Psoas muscle (tissue), 8 donors: ENCODE results near the gene ABCC4. TPM values are rescaled to one million over a fixed set of nuclear protein-coding genes. Genes with fewer than 3 reads are reported as not detected.

Source experiments
- ATAC-seq, 4 donors: fragments of 200-7000 bp; cut with Tn5 transposase; one replicate each; pipeline ENCODE4 v1.9.1; 2020; ENCODE audit warnings: moderate library complexity in 3 of 4, mild to moderate bottlenecking in 2 of 4
- DNase-seq, 2 donors: peaks; one replicate each; pipeline ENCODE4 v3.0.0-alpha.2; 2020
- H3K27ac ChIP-seq: fragments of 200-600 bp; one replicate; pipeline ENCODE4 v1.8.0; 2022
- H3K27me3 ChIP-seq, 3 donors: fragments of 200-600 bp in 1 of 3; one replicate each; pipeline versions ENCODE4 v1.6.1 to v1.8.0; 2013 to 2022; ENCODE audit warnings: low read length in 2 of 3, mild to moderate bottlenecking in 2 of 3, moderate library complexity in 1 of 3; ENCODE audit not compliant: insufficient read depth in 3 of 3
- H3K36me3 ChIP-seq, 2 donors: fragments of 200-600 bp in 1 of 2; one replicate each; pipeline versions ENCODE4 v1.6.1 to v1.8.0; 2013 to 2022; ENCODE audit warnings: low read depth in 1 of 2, mild to moderate bottlenecking in 1 of 2, moderate library complexity in 1 of 2; ENCODE audit not compliant: insufficient read depth in 1 of 2
- H3K4me1 ChIP-seq: fragments of 200-600 bp; one replicate; pipeline ENCODE4 v1.8.0; 2022
- H3K4me3 ChIP-seq: fragments of 200-600 bp; one replicate; pipeline ENCODE4 v1.8.0; 2022; ENCODE audit warnings: mild to moderate bottlenecking
- H3K9me3 ChIP-seq: fragments of 200-600 bp; one replicate; pipeline ENCODE4 v1.8.0; 2022
- WGBS, 3 donors: extraction: QIAGEN DNeasy Blood & Tissue Kit; methylation state at CpG; one replicate each; pipeline versions ENCODE4 v1.1.6 to v1.1.7; 2013; 5-methylcytosine and 5-hydroxymethylcytosine counted together
- intact Hi-C, 2 donors: fragments of 100-400 bp; cut with DNase I; formaldehyde crosslinking; loops; one replicate each; pipeline versions ENCODE4 v1.11.0 to v1.14.2; 2022
- polyA plus RNA-seq, 3 donors: library from polyadenylated mRNA; stranded (reverse); fragments of 200-250 nt; gene quantifications; one replicate each; pipeline ENCODE4 v1.2.3, GENCODE V29; 2013
- total RNA-seq, 4 donors: library from RNA; stranded (reverse); fragmentation: NEBNext Ultra II Directional in 2 of 4; extraction: Animal tissue kit (Norgen Biotek cat#: 25700) in 2 of 4; gene quantifications; one replicate each; pipeline versions ENCODE4 v1.2.1 to v1.2.4, GENCODE V29; 2021 to 2023
- TF ChIP-seq, protein P1 (sequence below): fragments of 200-600 bp; IDR thresholded peaks from one replicate; pipeline ENCODE4 v1.8.0; 2022; ENCODE audit warnings: antibody characterized with exemption
- donor health status: healthy with polysubstance abuse.
- donor health status: DM: no; HTN: no; CAD: no; lungs with moderate emphysema.
- donor health status: Bipolar disorder and iron deficiency.
- donor health status: healthy.
- donor health status: DM: yes; HTN: yes; CAD: no.
- donor health status: DM: no; HTN: no; CAD: no.
- donor health status: DM: no; HTN: no; CAD: no.
- donor health status: DM: yes; HTN: yes; CAD: no.

Gene ABCC4
- total and polyA plus RNA-seq, 7 donors: 2.3 to 25.2 (median 6.1) TPM

DNA sequence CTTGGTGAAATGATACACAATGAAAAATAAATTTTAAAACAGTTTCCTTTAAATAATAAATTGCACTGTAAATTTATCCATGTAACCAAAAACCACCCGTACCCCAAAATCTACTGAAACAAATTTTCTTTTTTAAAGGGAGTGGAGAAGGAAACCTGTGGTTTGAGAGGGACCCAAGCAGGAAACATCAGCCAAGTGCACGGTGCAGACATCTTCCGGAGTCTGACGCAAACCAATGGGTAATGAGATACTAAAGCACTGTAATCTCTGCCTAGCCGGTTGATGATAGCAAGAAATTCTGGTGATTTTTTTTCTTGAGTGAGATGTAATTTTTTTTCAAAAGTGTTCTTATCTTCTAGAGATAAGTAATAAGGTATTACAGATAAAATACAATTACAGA lies 115.4 kb downstream of the ABCC4 start:
- Histone ChIP-seq H3K4me3 (no peak overlapping the region), H3K27ac (no peak overlapping the region), H3K4me1 (peaks cover 16% of the 10 kb centered on the region), H3K27me3 (no peaks in the 10 kb centered on the region), H3K9me3 (no peaks in the 10 kb centered on the region), H3K36me3 (peaks cover 0 to 16% of the 10 kb centered on the region in 2 donors)
- ATAC-seq: no peak
- TF ChIP-seq, protein P1, sequence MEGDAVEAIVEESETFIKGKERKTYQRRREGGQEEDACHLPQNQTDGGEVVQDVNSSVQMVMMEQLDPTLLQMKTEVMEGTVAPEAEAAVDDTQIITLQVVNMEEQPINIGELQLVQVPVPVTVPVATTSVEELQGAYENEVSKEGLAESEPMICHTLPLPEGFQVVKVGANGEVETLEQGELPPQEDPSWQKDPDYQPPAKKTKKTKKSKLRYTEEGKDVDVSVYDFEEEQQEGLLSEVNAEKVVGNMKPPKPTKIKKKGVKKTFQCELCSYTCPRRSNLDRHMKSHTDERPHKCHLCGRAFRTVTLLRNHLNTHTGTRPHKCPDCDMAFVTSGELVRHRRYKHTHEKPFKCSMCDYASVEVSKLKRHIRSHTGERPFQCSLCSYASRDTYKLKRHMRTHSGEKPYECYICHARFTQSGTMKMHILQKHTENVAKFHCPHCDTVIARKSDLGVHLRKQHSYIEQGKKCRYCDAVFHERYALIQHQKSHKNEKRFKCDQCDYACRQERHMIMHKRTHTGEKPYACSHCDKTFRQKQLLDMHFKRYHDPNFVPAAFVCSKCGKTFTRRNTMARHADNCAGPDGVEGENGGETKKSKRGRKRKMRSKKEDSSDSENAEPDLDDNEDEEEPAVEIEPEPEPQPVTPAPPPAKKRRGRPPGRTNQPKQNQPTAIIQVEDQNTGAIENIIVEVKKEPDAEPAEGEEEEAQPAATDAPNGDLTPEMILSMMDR: no peak
- intact Hi-C loops: no loop called here
- no peak for DNase-seq
- WGBS, 3 donors: 82 to 87% (median 85%) methylated on average over 5 of the region's 5 CpGs

DNA sequence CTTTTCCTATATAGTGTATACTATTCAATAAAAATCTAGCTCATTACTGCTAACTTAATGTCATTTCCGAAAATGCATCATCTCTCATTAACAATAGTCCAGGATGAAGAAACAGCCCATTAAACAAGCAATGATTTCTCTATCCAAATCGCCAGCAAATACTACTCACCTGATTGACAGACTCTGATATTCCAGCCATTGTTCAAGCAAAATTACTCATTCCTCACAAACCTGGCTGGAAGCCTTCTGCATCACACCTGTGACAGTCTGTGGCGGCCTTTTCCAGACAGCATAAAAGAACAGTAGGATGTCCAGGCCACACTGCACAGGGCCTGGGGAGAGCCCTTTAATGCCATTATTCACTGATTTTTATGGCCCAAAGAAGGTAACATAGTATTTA lies 115.9 kb downstream of the ABCC4 start:
- 93 to 97% (median 95%) methylated on average over 3 of the region's 3 CpGs for WGBS, 3 donors
- DNase-seq (no peak), ATAC-seq (no peak)
- Histone ChIP-seq H3K9me3 (no peaks in the 10 kb centered on the region), H3K27me3 (no peaks in the 10 kb centered on the region), H3K4me1 (peaks cover 22% of the 10 kb centered on the region), H3K36me3 (peaks cover 0 to 16% of the 10 kb centered on the region in 2 donors), H3K27ac (no peak overlapping the region), H3K4me3 (no peak overlapping the region)
- TF ChIP-seq, protein P1: no peak
- intact Hi-C loops: no loop called here

DNA sequence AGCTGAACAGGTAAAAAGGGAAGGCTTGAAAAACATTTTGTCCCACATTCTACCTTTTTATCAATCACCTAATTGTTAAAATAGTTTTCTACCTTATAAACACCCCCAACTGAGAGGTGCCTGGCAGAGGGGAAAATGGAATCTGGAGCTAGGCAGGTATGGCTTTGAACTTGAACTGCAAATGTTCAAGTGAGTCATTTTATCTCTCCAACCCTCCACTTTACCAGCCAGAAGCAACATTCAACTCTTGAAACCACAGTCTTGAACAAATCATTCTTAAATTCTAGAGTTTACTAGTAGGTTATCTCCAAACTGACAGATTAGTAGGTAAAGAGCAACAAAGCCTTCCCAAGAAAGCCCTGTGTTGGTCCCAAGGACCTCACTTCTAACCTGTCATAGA lies 116.9 kb downstream of the ABCC4 start:
- H3K27ac ChIP-seq: no peak overlapping the region
- no peaks in the 10 kb centered on the region for H3K9me3 ChIP-seq
- TF ChIP-seq, protein P1: no peak
- DNase-seq (no peak), ATAC-seq (no peak)
- peaks cover 0 to 16% of the 10 kb centered on the region in 2 donors for H3K36me3 ChIP-seq
- H3K4me3 ChIP-seq: no peak overlapping the region
- peaks cover 23% of the 10 kb centered on the region for H3K4me1 ChIP-seq
- intact Hi-C loops: no loop called here
- no peaks in the 10 kb centered on the region for H3K27me3 ChIP-seq

DNA sequence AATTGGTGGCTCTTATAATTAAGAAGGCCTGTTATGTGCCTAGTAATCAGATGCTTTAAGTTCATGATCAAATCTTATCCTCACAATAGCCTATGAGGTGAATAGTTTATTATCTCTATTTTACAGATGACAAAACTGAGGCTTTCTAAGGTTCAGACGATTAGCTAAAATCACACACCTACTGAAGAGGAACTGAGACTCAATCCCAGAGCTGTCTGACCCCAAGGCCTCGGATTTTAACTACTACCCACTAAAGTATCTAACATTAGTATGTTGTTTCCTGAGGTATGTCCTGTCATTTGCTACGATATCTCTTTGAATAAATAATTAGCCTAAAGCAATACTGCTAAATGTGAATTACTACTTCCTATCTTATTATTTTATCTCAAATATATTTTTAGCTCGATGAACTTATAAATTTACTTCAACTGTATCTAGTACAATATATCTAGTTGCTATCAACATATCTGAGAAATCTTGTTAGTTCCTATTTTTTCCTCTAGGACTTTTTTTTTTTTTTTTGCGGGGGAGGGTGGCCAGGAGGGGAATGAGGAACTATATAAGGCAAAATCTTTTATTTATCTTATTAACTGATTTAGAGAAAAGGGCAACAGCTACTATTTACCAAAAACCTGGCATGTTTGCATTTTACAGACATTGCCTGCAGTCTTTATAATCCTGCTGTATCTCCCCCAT lies 118.5 kb downstream of the ABCC4 start:
- peaks cover 13% of the 10 kb centered on the region for H3K4me1 ChIP-seq
- H3K4me3 ChIP-seq: no peak overlapping the region
- no peaks in the 10 kb centered on the region for H3K9me3 ChIP-seq
- ATAC-seq (no peak), DNase-seq (no peak)
- intact Hi-C loops: no loop called here
- H3K36me3 ChIP-seq: peaks cover 0 to 18% of the 10 kb centered on the region in 2 donors
- no peak overlapping the region for H3K27ac ChIP-seq
- WGBS, 3 donors: 84 to 86% (median 85%) methylated on average over 5 of the region's 5 CpGs
- no peaks in the 10 kb centered on the region for H3K27me3 ChIP-seq
- TF ChIP-seq, protein P1: no peak

DNA sequence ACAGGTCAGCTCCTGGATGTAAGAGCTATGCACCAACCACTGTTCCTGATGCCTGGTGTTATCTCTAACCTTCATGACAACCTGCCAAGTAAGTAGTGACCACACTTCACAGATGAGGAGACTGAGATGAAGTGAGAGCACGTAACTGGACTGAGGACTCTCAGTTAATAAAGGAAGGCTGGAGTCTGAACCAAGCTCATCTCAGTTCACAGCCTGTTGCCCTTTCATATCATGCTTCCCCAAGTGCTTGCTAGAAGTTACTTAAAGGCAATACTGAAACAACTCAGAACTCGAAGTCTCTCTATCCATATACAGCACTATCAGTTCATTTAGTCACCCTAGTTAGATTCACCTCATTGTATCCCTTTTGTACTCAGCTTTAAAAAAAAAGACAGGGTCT lies 119.7 kb downstream of the ABCC4 start:
- peaks cover 15% of the 10 kb centered on the region for H3K4me1 ChIP-seq
- no peaks in the 10 kb centered on the region for H3K9me3 ChIP-seq
- H3K27me3 ChIP-seq: no peaks in the 10 kb centered on the region
- 70 to 98% (median 97%) methylated on average over 2 of the region's 2 CpGs for WGBS, 3 donors
- TF ChIP-seq, protein P1: no peak
- peak in 1 of 4 donors; percentile 12 for ATAC-seq
- no peak for DNase-seq
- peak overlapping the region; percentile 62 for H3K27ac ChIP-seq
- H3K4me3 ChIP-seq: no peak overlapping the region
- peaks cover 0 to 20% of the 10 kb centered on the region in 2 donors for H3K36me3 ChIP-seq
- intact Hi-C loops: no loop called here
